GM18951 (cell line): ENCODE data around the gene HSPH1.

ENCODE experiments used
- POLR2A ChIP-seq: IDR thresholded peaks from 4 replicates; pipeline ENCODE4 v1.6.1; 2011; ENCODE audit warnings: mild to moderate bottlenecking; ENCODE audit not compliant: insufficient read length, insufficient read depth; ENCODE audit errors: extremely low read depth
- in situ Hi-C: fragments of 300-500 bp; cut with MboI; formaldehyde crosslinking; loops from one replicate; pipeline ENCODE4 v1.12.0; 2022; ENCODE audit warnings: low sequenced_read_pairs, mixed read lengths, inconsistent platforms; ENCODE audit not compliant: unreplicated experiment

Gene HSPH1

DNA sequence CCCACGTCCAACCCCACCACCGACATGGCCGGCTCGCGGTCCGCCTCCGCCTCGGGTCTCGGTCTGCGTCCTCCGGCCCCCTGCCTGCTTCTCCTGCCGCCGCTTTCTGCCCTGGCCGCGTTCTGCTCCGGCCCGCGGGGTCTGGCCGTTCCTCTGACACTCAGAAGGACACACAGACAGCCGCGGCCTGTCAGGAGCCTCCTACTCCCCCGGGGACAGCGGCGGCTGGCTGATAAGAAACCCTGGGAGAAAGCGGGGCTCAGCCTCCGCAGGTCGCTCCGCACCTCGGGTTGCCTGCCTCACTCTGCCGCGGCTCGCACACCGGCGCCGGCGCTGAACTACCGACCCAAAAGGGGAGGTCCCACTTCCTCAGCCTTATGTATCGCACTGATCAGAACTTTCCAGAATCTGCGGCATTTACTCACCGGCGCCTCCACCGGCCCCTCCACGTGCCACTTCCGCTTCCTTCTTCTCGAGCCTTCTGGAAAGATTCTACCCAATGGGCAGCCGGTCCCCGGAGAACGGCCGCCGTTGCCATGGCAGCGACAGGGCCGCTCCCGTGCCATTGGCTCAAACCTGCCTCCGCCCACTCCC, at the start of gene HSPH1:
Gene HSPH1, minus strand, starts transcription at position 348 of the 594 bp plus-strand sequence. Its CDS starts 322 bp downstream, at position 26.
- TF ChIP-seq POLR2A = peak; percentile 96
- in situ Hi-C loops = no loop called here

DNA sequence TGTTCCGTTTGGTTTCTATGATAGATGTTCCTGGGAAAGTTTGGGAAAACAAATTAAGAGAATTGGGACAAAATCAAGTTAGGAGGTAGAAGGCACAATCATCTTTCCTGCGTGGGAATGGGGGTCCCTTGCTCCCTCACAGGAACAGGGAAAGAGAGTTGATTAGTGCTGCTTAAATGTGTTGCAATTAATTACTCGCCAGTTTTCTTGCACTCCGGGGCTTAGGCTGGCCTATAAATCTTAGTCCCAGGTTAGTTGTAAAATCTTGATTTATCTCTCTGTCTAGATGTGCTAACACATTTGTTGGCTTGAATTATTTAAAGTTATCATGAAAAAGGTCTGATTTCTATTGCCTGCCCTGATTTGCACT, 48.1 kb upstream of the HSPH1 start:
- in situ Hi-C loops = no loop called here

DNA sequence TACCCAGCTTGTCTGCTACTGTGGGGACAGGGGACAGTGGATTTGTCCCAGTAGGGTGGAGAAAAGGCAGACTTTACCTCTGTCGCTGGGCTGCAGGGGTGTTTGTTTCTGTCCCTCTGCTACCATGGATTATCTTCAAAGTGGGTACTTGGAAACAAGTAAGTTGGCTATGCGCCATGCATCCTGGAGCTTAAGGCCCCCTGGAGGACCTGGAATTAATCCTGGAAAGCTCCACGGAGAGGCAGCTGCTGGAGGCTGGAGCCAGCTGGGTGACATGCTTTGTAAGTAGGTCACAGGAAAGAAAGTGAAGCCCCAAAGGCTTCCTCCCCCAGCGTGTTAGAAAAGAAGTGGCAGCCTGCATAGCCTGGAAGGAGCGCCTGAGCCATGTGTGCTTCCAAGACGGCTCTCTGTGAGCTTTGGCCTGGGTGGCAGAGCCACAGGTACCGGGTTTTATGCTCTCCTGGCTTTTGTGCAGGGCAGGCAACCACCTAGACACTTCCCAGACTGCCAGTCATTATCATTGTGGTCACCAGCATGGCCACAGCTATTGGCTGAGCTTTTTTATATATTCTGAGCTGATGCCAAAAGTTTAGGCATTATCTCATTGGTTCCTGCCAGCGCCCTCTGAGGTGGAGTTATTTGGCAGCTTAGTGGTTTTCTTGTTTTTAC, 47.6 kb upstream of the HSPH1 start:
- TF ChIP-seq POLR2A = no peak
- in situ Hi-C loops = no loop called here

More for the DNA sequence above, 48.1 kb upstream of the HSPH1 start:
- no peak for TF ChIP-seq POLR2A

DNA sequence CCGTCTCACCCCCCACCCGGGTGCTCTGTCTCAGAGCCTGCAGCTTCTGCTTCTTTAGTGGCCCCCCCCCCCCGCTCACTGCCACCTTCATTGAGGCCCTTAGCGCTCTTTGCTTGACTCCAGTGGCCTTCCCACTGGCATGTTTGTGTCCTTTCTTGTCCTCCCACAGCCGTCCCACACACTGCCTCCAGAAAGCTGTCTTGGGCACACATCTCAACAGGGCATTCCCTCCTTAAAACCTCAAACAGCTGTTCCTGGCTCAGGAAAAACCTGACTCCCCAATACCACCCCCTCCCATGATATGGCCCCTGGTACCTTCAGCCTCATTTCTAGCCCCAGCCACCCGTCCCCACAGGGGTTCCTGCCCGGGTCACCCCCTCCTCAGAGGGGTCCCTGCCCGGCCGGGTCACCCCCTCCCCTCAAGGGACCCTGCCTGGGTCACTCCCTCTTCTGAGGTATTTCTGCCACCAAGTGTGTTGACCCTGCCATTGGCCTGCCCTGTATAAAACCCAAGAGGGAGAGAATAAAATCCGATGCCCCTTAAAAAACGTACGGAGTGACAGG, 46.9 kb upstream of the HSPH1 start:
- TF ChIP-seq POLR2A = no peak
- in situ Hi-C loops = no loop called here

DNA sequence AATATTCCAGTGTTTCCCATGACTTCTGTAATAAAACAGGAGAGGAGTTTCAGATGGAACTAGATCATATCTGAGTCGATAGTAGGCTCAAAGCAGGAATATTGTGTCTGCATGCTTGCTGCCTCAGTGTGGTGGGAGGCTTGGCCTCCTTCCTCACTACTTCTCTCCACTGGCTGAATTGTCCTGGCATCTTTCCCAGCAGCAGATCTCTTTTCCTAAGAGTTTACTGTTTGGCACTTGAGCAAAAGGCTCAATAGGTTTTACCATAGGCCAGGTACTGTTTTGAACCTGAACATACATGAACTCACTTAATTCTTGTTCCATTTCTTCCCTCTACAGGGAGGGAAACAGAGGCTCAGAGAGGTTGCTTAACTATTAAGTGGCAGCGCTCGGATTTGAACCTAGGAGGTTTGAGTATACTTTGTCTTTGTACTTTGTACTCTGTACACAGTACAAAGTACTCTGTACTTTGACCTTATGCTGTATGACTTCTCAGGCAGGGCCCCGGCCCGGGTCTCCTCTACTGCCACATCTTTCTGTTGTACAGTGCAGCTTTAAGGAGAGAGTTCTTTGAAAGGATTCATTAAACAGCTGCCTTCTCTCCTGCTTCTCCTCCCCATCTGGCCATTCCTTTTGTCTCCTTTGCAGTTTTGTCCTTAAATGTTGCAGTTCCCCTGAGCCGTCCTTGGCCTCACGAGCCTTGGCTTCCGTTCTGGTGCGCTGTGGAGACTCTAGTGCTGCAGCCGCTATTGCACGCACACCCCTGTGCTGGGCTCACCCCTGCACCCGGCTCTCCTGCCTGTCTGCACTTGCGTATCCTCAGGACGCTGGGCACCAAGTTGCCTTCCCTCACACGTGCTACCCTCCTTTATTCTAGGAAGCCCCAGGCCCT, 46.2 kb upstream of the HSPH1 start:
- in situ Hi-C loops = no loop called here
- TF ChIP-seq POLR2A = no peak

GRCh38 chr13:31204592-31204991, 42.9 kb upstream of the HSPH1 start:
- in situ Hi-C loops = no loop called here
- TF ChIP-seq POLR2A = no peak

DNA sequence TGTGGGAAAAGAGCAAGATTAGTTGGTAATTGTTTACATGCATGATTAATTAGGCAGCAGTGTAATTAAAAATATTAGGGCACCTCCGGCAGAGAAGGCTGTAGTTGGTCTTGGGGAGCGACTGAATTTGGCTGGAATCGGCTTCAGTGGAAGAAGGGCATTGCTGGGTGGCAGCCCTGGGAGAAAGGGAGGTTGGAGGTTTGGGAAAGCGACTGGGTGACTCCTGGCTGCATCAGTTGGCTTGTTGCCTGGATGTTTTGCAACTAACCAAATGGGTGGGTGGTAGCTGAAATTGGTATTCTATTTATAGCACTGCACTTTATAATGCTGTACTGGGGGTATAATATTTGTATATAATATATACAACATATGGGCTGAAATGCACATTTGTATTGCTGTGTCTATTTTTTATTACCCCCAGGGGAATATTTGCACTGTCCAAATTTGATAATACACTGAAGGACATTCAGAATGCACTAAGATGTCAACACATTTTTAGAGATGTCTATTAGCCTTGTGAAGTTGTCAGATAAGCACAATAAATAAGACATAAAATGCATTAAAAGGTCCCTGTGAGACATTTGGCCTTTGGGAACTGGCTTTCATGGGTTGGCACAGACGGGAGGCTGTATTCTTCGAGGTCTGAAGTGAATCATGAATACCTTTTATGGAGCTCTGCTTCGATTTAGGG, 39.8 kb upstream of the HSPH1 start:
- TF ChIP-seq POLR2A = no peak
- in situ Hi-C loops = no loop called here

- TF ChIP-seq POLR2A = no peak
- in situ Hi-C loops = no loop called here
Measured at GRCh38 chr13:31200637-31200971, 38.9 kb upstream of the HSPH1 start.

DNA sequence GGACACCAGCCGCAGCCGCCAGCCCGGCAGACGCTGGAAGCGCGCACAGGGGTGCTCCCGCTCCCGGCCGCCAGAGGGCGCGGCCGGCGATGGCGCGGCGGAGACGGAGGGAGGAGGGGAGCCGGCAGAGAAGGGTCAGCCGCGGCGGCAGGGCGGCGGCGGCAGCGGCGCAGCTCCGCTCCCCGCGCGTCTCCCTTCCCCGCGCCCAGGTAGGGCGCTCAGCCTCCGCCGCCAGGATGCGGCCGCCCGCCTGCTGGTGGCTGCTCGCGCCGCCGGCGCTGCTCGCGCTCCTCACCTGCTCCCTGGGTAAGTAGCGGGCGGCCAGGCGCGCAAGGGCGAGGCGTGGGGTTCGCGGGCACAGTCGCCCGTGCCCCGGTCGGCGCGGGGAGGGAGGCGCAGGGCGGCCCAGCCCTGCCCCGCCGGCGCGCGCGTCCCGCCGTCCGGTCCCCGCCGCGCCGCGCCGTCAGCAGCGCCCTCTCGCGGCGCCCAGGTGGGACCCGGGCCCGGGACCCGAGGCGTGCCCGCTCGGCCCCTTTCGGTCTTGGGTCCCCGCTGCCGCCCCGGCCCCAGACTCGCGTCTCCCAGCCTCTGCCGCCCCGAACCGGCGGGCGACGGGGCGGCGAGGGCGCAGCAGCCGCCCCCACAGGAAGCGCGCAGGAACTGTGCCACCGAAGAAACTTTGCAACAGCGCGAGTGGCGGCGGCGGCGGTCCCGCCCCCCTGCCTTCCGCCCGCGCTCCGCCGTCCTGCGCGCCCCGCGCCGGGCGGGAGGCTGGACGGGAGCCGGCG, 38.3 kb upstream of the HSPH1 start, which contains the start of gene B3GLCT:
Gene B3GLCT, plus strand, starts transcription at position 127 of the 788 bp plus-strand sequence. Its CDS starts 110 bp downstream, at position 237.
- in situ Hi-C loops = no loop called here
- peak; percentile 29 for TF ChIP-seq POLR2A

- in situ Hi-C loops = no loop called here
Measured at GRCh38 chr13:31199527-31199848, 37.8 kb upstream of the HSPH1 start.

DNA sequence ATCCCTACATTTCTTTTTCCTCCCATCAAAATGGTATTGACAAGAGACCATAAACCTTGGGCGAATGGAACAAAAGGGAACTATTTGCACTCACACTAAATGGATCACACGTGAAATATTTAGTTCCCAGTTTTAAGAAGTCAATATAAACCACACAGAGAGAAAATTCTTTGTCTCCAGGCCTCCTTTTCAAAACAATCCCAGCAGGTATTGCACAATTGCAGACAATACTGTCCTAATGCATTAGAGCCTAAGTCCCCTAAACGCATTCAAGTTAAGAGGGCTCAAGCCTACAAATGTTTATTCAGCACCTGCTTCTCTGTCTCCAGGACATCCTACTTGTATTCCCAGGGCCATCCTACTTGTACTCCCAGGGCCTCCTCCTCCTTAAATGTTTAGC, 36.8 kb upstream of the HSPH1 start:
- in situ Hi-C loops = no loop called here
- no peak for TF ChIP-seq POLR2A

More at GRCh38 chr13:31199527-31199848, 37.8 kb upstream of the HSPH1 start:
- no peak for TF ChIP-seq POLR2A

DNA sequence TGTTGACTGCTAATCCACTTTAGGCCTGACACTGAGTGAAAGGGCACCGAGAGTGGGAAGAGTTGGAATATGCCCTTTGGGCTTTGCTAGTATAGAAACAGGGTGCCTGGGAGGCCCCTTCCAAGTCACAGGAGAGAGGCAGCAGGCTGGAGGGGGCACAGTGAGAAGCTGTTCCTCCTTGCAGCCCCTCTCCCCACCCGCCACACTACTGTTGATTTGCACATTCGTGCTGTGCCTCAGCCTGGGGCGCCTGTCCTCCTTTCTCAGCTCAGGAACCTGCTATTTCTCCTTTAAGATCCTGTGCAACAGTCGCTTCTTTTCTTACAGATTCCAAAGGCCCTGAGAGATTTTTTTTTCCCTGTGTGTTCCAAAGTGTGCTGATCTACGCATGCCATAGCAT, 35.3 kb upstream of the HSPH1 start:
- in situ Hi-C loops = no loop called here
- no peak for TF ChIP-seq POLR2A
